Suprapubic skin (tissue), 4 donors: ENCODE results near the gene DUSP10.

Experiments
- CTCF ChIP-seq, 2 donors: fragments of 200-600 bp in 1 of 2; fragments of 450-650 bp in 1 of 2; sonication (generic) in 1 of 2; IDR thresholded peaks; one replicate each; pipeline ENCODE4 v1.5.1; 2016 to 2019; ENCODE audit warnings: antibody characterized with exemption in 2 of 2, mild to moderate bottlenecking in 1 of 2, moderate library complexity in 1 of 2
- EP300 ChIP-seq: sonication (generic); formaldehyde crosslinking; IDR thresholded peaks from one replicate; pipeline ENCODE4 v1.6.1; 2017; ENCODE audit warnings: antibody characterized with exemption
- POLR2A ChIP-seq, 2 donors: fragments of 450-650 bp; IDR thresholded peaks; one replicate each; pipeline ENCODE4 v1.6.1; 2017; ENCODE audit warnings: antibody characterized with exemption in 2 of 2, mild to moderate bottlenecking in 2 of 2, moderate library complexity in 2 of 2
- POLR2AphosphoS5 ChIP-seq, 3 donors: sonication (generic); formaldehyde crosslinking; IDR thresholded peaks; one replicate each; pipeline ENCODE4 v1.6.1; 2017; ENCODE audit warnings: antibody characterized with exemption in 3 of 3

DNA sequence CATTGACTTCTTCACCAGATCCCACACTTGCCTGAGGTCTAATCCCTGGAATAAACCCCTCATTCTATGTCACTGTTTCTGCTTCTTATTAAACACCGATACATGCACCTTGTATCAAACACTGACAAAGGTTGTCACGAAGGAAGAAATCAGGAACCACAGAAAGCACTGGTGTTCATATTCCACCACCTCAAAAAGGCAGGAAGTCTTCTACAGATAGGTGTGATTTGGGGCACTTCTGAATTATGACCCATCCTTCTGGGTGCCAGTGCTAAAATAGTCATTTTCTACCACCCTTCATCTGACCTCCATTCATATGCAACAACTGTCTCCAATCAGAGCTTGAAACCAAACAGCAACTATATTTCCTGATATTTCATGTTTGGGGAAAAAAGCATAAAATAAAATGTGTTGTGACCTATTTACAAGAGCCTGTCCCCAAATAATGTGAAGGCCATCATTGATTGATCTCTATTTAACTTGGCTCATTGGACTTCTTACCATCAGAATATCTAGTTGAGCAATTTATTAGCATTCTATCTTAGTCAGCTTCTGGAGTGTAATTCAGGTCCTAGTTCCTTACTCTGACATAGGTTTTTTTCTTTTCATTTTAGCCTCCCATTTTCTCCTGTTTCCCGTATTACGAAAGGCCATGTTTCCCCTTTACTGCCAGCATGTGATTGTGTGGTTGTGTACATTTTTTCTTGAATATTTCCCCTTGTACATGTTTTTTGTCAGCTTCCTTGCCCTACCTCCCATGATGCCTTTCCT is 43.1 kb downstream of the DUSP10 start:
- TF ChIP-seq POLR2AphosphoS5 (IDR thresholded peaks at IDR 0.05) (no peak), CTCF (IDR thresholded peaks at IDR 0.05) (no peak), POLR2A (IDR thresholded peaks at IDR 0.05) (no peak), EP300 (no peak)
